AG09309 (cell line): Measurements from ENCODE around the gene ZFYVE1.
"Not testable (repeated sequence)": the region's sequence is repeated elsewhere in the genome, so short reads cannot be mapped to it uniquely, and the experiment has no call there.

ENCODE experiments used
- DNase-seq: peaks from one replicate; pipeline ENCODE4 v3.0.0-alpha.2; 2010; ENCODE audit warnings: low read depth
- H3K4me3 ChIP-seq: 2 replicates; pipeline ENCODE4 v1.5.1; 2011; ENCODE audit warnings: mild to moderate bottlenecking, low read depth, low read length, moderate library complexity; ENCODE audit not compliant: control insufficient read depth
- CTCF ChIP-seq: IDR thresholded peaks from 2 replicates; pipeline ENCODE4 v1.5.1; 2011; ENCODE audit warnings: mild to moderate bottlenecking, low read depth, low read length, inconsistent platforms; ENCODE audit not compliant: insufficient read depth, control insufficient read depth; ENCODE audit errors: missing control alignments

Gene ZFYVE1

GRCh38 chr14:73049428-73049827 lies 22.5 kb upstream of the ZFYVE1 start:
- no peak for DNase-seq
- no peak for TF ChIP-seq CTCF
- no peak overlapping the region for H3K4me3 ChIP-seq

GRCh38 chr14:73047808-73048207 lies 20.9 kb upstream of the ZFYVE1 start:
- no peak overlapping the region for H3K4me3 ChIP-seq
- no peak for TF ChIP-seq CTCF
- no peak for DNase-seq

GRCh38 chr14:73036706-73037450 lies 10.0 kb upstream of the ZFYVE1 start:
- not testable (repeated sequence) for DNase-seq, H3K4me3 ChIP-seq

- TF ChIP-seq CTCF = no peak
- no peak for DNase-seq
- no peak overlapping the region for H3K4me3 ChIP-seq
Observed at GRCh38 chr14:73027984-73028383, 1.1 kb upstream of the ZFYVE1 start.

GRCh38 chr14:73027546-73027945 lies 640 bp upstream of the ZFYVE1 start:
- DNase-seq = no peak
- peak overlapping the region; percentile 29 for H3K4me3 ChIP-seq
- TF ChIP-seq CTCF = no peak

- no peak for DNase-seq
- peak overlapping the region; percentile 94 for H3K4me3 ChIP-seq
- TF ChIP-seq CTCF = no peak
Observed at GRCh38 chr14:73026243-73026844, 562 bp downstream of the ZFYVE1 start.

GRCh38 chr14:73025544-73025943 lies 1.4 kb downstream of the ZFYVE1 start:
- TF ChIP-seq CTCF = no peak
- peak overlapping the region; percentile 94 for H3K4me3 ChIP-seq
- no peak for DNase-seq
